H1 (cell line): Measurements from ENCODE around the gene LRG1. TPM values are rescaled to one million over a fixed set of nuclear protein-coding genes. Genes with fewer than 3 reads are reported as not detected.

Source experiments
- BACH1 ChIP-seq: IDR thresholded peaks from 2 replicates; pipeline ENCODE4 v1.6.1; 2012; ENCODE audit warnings: low read length, improper control_type of control experiment
- CEBPB ChIP-seq: IDR thresholded peaks from 2 replicates; pipeline ENCODE4 v1.6.1; 2012; ENCODE audit warnings: low read depth, low read length
- CHD1 ChIP-seq: IDR thresholded peaks from 2 replicates; pipeline ENCODE4 v1.6.1; 2012; ENCODE audit warnings: low read depth, low read length, improper control_type of control experiment
- CTCF ChIP-seq, 3 experiments: IDR thresholded peaks; 1 replicate in 2 of 3; 2 replicates in 1 of 3; pipeline versions ENCODE4 v1.5.1 to v1.6.1; 2011; ENCODE audit warnings: low read length in 3 of 3, mild to moderate bottlenecking in 3 of 3, inconsistent platforms in 2 of 3, low read depth in 1 of 3, moderate library complexity in 1 of 3; ENCODE audit not compliant: insufficient read depth in 1 of 3; ENCODE audit errors: control extremely low read depth in 1 of 3
- GTF2F1 ChIP-seq: IDR thresholded peaks from 2 replicates; pipeline ENCODE4 v1.6.1; 2012; ENCODE audit warnings: low read depth, low read length, improper control_type of control experiment, borderline replicate concordance
- HDAC6 ChIP-seq: IDR thresholded peaks from one replicate; pipeline ENCODE4 v1.7.1; 2012; ENCODE audit warnings: low read depth, mild to moderate bottlenecking, inconsistent platforms, low read length, moderate library complexity
- RAD21 ChIP-seq, 2 experiments: IDR thresholded peaks in 1 of 2; conservative IDR thresholded peaks in 1 of 2; 2 replicates each; pipeline ENCODE4 v1.6.1; 2011; ENCODE audit warnings: low read depth in 2 of 2, low read length in 2 of 2, improper control_type of control experiment in 1 of 2, inconsistent platforms in 1 of 2, mild to moderate bottlenecking in 1 of 2, moderate library complexity in 1 of 2
- polyA plus RNA-seq, 7 experiments: library from polyadenylated mRNA; depleted of rRNA in 3 of 7; stranded (reverse) in 5 of 7; unstranded in 2 of 7; fragments of >200 nt in 5 of 7; fragments of 200-250 nt in 2 of 7; gene quantifications; 1 replicate in 5 of 7; 2 replicates in 1 of 7; 4 replicates in 1 of 7; pipeline versions ENCODE4 v1.2.1 to v1.2.3, GENCODE V29; 2011 to 2013; ENCODE audit warnings: missing spikeins in 2 of 7, mixed read lengths in 2 of 7
- total RNA-seq: library from RNA; stranded (reverse); fragmentation: NEBNext Ultra II Directional; extraction: Animal tissue kit (Norgen Biotek cat#: 25700); gene quantifications from 2 replicates; pipeline ENCODE4 v1.2.1, GENCODE V29; 2021
- TF ChIP-seq, protein P1 (sequence below): IDR thresholded peaks from 2 replicates; pipeline ENCODE4 v1.6.1; 2012; ENCODE audit warnings: low read length, inconsistent platforms

The LRG1 gene
- total and polyA plus RNA-seq, 2 of the 8 experiments (the other 6 are each of a cell fraction or from before 2014, with no cell fraction given), result 0.48 to 0.79 TPM

DNA sequence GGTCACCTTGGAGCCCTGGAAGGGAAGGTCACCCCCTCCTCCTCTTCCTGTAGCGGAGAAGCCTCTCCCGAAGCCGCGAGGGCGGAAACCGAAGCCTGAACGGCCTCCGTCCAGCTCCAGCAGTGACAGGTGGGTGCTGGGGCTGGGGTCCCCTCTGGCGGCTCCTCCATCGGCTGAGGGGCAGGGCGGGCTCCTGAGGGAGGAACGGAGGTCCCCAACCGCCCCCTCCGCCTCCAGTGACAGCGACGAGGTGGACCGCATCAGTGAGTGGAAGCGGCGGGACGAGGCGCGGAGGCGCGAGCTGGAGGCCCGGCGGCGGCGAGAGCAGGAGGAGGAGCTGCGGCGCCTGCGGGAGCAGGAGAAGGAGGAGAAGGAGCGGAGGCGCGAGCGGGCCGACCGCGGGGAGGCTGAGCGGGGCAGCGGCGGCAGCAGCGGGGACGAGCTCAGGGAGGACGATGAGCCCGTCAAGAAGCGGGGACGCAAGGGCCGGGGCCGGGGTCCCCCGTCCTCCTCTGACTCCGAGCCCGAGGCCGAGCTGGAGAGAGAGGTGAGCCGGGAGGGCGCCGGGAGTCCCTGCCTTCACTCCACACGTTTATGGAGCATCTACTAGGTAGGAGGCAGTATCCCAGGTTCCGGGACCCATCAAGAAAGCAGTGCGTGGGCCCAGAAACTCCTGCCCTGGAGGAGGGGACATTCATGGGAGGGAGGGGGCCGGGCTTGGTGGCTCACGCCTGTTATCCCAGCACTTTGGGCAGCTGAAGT lies 45.7 kb downstream of the LRG1 start (continued):
- TF ChIP-seq CTCF (IDR thresholded peaks at IDR 0.05; ENCODE audit: control extremely low read depth in 1 of 3, insufficient read depth in 1 of 3, low read depth in 1 of 3, low read length in 3 of 3), result no peak
- TF ChIP-seq, protein P1, sequence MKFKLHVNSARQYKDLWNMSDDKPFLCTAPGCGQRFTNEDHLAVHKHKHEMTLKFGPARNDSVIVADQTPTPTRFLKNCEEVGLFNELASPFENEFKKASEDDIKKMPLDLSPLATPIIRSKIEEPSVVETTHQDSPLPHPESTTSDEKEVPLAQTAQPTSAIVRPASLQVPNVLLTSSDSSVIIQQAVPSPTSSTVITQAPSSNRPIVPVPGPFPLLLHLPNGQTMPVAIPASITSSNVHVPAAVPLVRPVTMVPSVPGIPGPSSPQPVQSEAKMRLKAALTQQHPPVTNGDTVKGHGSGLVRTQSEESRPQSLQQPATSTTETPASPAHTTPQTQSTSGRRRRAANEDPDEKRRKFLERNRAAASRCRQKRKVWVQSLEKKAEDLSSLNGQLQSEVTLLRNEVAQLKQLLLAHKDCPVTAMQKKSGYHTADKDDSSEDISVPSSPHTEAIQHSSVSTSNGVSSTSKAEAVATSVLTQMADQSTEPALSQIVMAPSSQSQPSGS, result no peak
- TF ChIP-seq BACH1, result no peak
- TF ChIP-seq CHD1, result no peak
- no peak for TF ChIP-seq CEBPB
- no peak for TF ChIP-seq GTF2F1
- no peak for TF ChIP-seq RAD21 (IDR thresholded peaks at IDR 0.05 in 1 of 2, conservative IDR thresholded peaks at IDR 0.05 in 1 of 2; ENCODE audit: low read depth in 2 of 2, low read length in 2 of 2)
- no peak for TF ChIP-seq HDAC6
- TF ChIP-seq, all 59 proteins: peak for 0
